H1 (cell line): ENCODE measurements around the gene ANKRD36B. TPM values are rescaled to one million over a fixed set of nuclear protein-coding genes. Genes with fewer than 3 reads are reported as not detected.
"Not testable (repeated sequence)": the region's sequence is repeated elsewhere in the genome, so short reads cannot be mapped to it uniquely, and the experiment has no call there.

ENCODE experiments used
- CTCF ChIA-PET: fragments of 300-600 bp; sonication (Branson Sonifier 250); formaldehyde crosslinking; loops from one replicate; lab custom pipeline; 2021; ENCODE audit not compliant: partially characterized antibody; lab: Charles Lee
- POLR2A ChIA-PET: fragments of 300-600 bp; sonication (Branson Sonifier 250); formaldehyde crosslinking; loops from one replicate; lab custom pipeline; 2021; ENCODE audit warnings: inconsistent platforms; ENCODE audit not compliant: partially characterized antibody; lab: Charles Lee
- DNase-seq, 2 experiments: peaks; one replicate each; pipeline versions ENCODE4 v3.0.0 to v3.0.0-alpha.2; 2010 to 2022; ENCODE audit warnings: low spot score in 2 of 2, low read depth in 1 of 2, mixed read lengths in 1 of 2
- FAIRE-seq: peaks from 2 replicates; lab custom pipeline; 2011; peaks lifted over from hg19 to GRCh38; lab: Jason Lieb, UNC
- H2AFZ ChIP-seq: 2 replicates; pipeline ENCODE4 v1.8.1; 2012; ENCODE audit warnings: low read length, inconsistent platforms
- H2AK5ac ChIP-seq: 2 replicates; pipeline ENCODE4 v1.6.1; 2013; ENCODE audit warnings: low read depth, low read length
- H2BK120ac ChIP-seq: replicated peaks from 2 replicates; pipeline ENCODE3; 2013; ENCODE audit warnings: low read depth, low read length, inconsistent platforms
- H2BK12ac ChIP-seq: 2 replicates; pipeline ENCODE4 v1.6.1; 2013; ENCODE audit warnings: low read depth, low read length
- H2BK15ac ChIP-seq: 2 replicates; pipeline ENCODE4 v1.6.1; 2013; ENCODE audit warnings: low read length
- H2BK20ac ChIP-seq: 2 replicates; pipeline ENCODE4 v1.6.1; 2013; ENCODE audit warnings: low read length
- H2BK5ac ChIP-seq: 2 replicates; pipeline ENCODE4 v1.6.1; 2013; ENCODE audit warnings: low read depth, low read length
- H3K14ac ChIP-seq: 2 replicates; pipeline ENCODE4 v1.6.1; 2013; ENCODE audit warnings: inconsistent platforms; ENCODE audit not compliant: insufficient read length
- H3K18ac ChIP-seq: 2 replicates; pipeline ENCODE4 v1.6.1; 2013; ENCODE audit warnings: low read length; ENCODE audit errors: extremely low read depth
- H3K23ac ChIP-seq: 2 replicates; pipeline ENCODE4 v1.6.1; 2013; ENCODE audit warnings: inconsistent platforms; ENCODE audit not compliant: insufficient read length
- H3K23me2 ChIP-seq: 2 replicates; pipeline ENCODE4 v1.6.1; 2013; ENCODE audit warnings: low read depth, low read length
- H3K27ac ChIP-seq: 2 replicates; pipeline ENCODE4 v1.6.1; 2011; ENCODE audit warnings: low read depth, low read length, inconsistent platforms
- H3K27me3 ChIP-seq, 4 experiments: replicated peaks in 1 of 4; 1 replicate in 1 of 4; 2 replicates in 3 of 4; pipeline versions ENCODE4 v1.6.1 to v1.8.1; 2011 to 2013; ENCODE audit warnings: low read length in 3 of 4, mild to moderate bottlenecking in 3 of 4, inconsistent platforms in 2 of 4, mixed read lengths in 2 of 4, moderate library complexity in 1 of 4; ENCODE audit not compliant: control insufficient read depth in 3 of 4, insufficient read depth in 3 of 4; ENCODE audit errors: extremely low read depth in 1 of 4
- H3K36me3 ChIP-seq, 4 experiments: 2 replicates each; pipeline versions ENCODE4 v1.6.1 to v1.8.1; 2011 to 2013; ENCODE audit warnings: mild to moderate bottlenecking in 4 of 4, low read length in 3 of 4, moderate library complexity in 2 of 4, control low read depth in 1 of 4, inconsistent platforms in 1 of 4; ENCODE audit not compliant: insufficient read depth in 4 of 4, control insufficient read depth in 2 of 4
- H3K4ac ChIP-seq: replicated peaks from 2 replicates; pipeline ENCODE3; 2013; ENCODE audit warnings: low read length, low read depth, mixed read lengths, inconsistent platforms; ENCODE audit not compliant: insufficient read length
- H3K4me1 ChIP-seq, 4 experiments: replicated peaks in 1 of 4; 1 replicate in 1 of 4; 2 replicates in 3 of 4; pipeline versions ENCODE4 v1.6.1 to v1.8.1; 2011 to 2013; ENCODE audit warnings: low read length in 3 of 4, inconsistent platforms in 2 of 4, mixed read lengths in 1 of 4; ENCODE audit not compliant: insufficient read depth in 4 of 4, control insufficient read depth in 3 of 4
- H3K4me2 ChIP-seq, 2 experiments: 2 replicates each; pipeline versions ENCODE4 v1.6.1 to v1.8.1; 2011 to 2013; ENCODE audit warnings: low read depth in 2 of 2, low read length in 2 of 2, control low read depth in 1 of 2, inconsistent platforms in 1 of 2, mild to moderate bottlenecking in 1 of 2; ENCODE audit not compliant: insufficient read depth in 1 of 2
- H3K4me3 ChIP-seq, 4 experiments: fragments of 200-600, 300-600 bp in 1 of 4; sonication (generic), shearing (Covaris generic), sonication (Bioruptor Twin) in 1 of 4; 2 replicates each; pipeline versions ENCODE4 v1.5.1 to v1.8.1; 2011 to 2016; ENCODE audit warnings: low read length in 4 of 4, low read depth in 3 of 4, control low read depth in 2 of 4, inconsistent platforms in 2 of 4, mild to moderate bottlenecking in 2 of 4, mixed read lengths in 1 of 4, moderate library complexity in 1 of 4; ENCODE audit not compliant: insufficient read depth in 2 of 4; ENCODE audit errors: extremely low read depth in 1 of 4
- H3K56ac ChIP-seq: replicated peaks from 2 replicates; pipeline ENCODE3; 2013; ENCODE audit warnings: low read depth, mild to moderate bottlenecking, mixed read lengths, low read length, inconsistent platforms; ENCODE audit not compliant: insufficient read length
- H3K79me1 ChIP-seq: 2 replicates; pipeline ENCODE4 v1.6.1; 2013; ENCODE audit warnings: low read depth, low read length, control low read depth
- H3K79me2 ChIP-seq, 2 experiments: 2 replicates each; pipeline versions ENCODE4 v1.6.1 to v1.8.1; 2012 to 2013; ENCODE audit warnings: low read length in 2 of 2, mild to moderate bottlenecking in 2 of 2, inconsistent platforms in 1 of 2; ENCODE audit not compliant: insufficient read depth in 2 of 2, control insufficient read depth in 1 of 2
- H3K9ac ChIP-seq, 4 experiments: replicated peaks in 1 of 4; 1 replicate in 1 of 4; 2 replicates in 3 of 4; pipeline versions ENCODE4 v1.6.1 to v1.8.1; 2011 to 2013; ENCODE audit warnings: low read depth in 3 of 4, low read length in 3 of 4, control low read depth in 2 of 4, mild to moderate bottlenecking in 2 of 4, moderate library complexity in 2 of 4, inconsistent platforms in 1 of 4; ENCODE audit errors: extremely low read depth in 1 of 4
- H3K9me3 ChIP-seq, 2 experiments: 2 replicates each; pipeline versions ENCODE4 v1.6.1 to v1.8.1; 2012 to 2013; ENCODE audit warnings: mild to moderate bottlenecking in 2 of 2, moderate library complexity in 2 of 2, control low read depth in 1 of 2, inconsistent platforms in 1 of 2, low read depth in 1 of 2, low read length in 1 of 2, mixed read lengths in 1 of 2; ENCODE audit not compliant: insufficient read depth in 2 of 2
- H4K20me1 ChIP-seq, 2 experiments: replicated peaks in 1 of 2; 2 replicates each; pipeline versions ENCODE3 to v1.8.1; 2011 to 2013; ENCODE audit warnings: inconsistent platforms in 2 of 2, low read length in 2 of 2, mild to moderate bottlenecking in 1 of 2; ENCODE audit not compliant: insufficient read depth in 2 of 2, control insufficient read depth in 1 of 2
- H4K5ac ChIP-seq: 2 replicates; pipeline ENCODE4 v1.6.1; 2013; ENCODE audit warnings: low read length, low read depth, mixed read lengths, inconsistent platforms; ENCODE audit not compliant: insufficient read length
- H4K8ac ChIP-seq: 2 replicates; pipeline ENCODE4 v1.8.0; 2013; ENCODE audit warnings: mild to moderate bottlenecking, moderate library complexity, low read length, inconsistent platforms; ENCODE audit not compliant: insufficient read depth; ENCODE audit errors: extremely low read depth
- H4K91ac ChIP-seq: replicated peaks from 2 replicates; pipeline ENCODE3; 2013; ENCODE audit warnings: low read length, mixed read lengths, inconsistent platforms; ENCODE audit not compliant: insufficient read length
- WGBS, 2 experiments: shearing (Covaris generic) in 1 of 2; methylation state at CpG; one replicate each; pipeline versions ENCODE4 v1.1.6 to v1.1.7; 2013 to 2015; ENCODE audit warnings: low lambda C conversion rate in 2 of 2, mixed read lengths in 2 of 2, inconsistent platforms in 1 of 2, low coverage in 1 of 2, missing lambda C conversion rate in 1 of 2; ENCODE audit not compliant: insufficient replicate concordance in 2 of 2, insufficient coverage in 1 of 2, insufficient read length in 1 of 2; ENCODE audit errors: extremely low coverage in 1 of 2, missing lambda C conversion rate in 1 of 2; 5-methylcytosine and 5-hydroxymethylcytosine counted together
- polyA plus RNA-seq, 7 experiments: library from polyadenylated mRNA; depleted of rRNA in 3 of 7; stranded (reverse) in 5 of 7; unstranded in 2 of 7; fragments of >200 nt in 5 of 7; fragments of 200-250 nt in 2 of 7; gene quantifications; 1 replicate in 5 of 7; 2 replicates in 1 of 7; 4 replicates in 1 of 7; pipeline versions ENCODE4 v1.2.1 to v1.2.3, GENCODE V29; 2011 to 2013; ENCODE audit warnings: missing spikeins in 2 of 7, mixed read lengths in 2 of 7
- total RNA-seq: library from RNA; stranded (reverse); fragmentation: NEBNext Ultra II Directional; extraction: Animal tissue kit (Norgen Biotek cat#: 25700); gene quantifications from 2 replicates; pipeline ENCODE4 v1.2.1, GENCODE V29; 2021

The ANKRD36B gene
- total and polyA plus RNA-seq, 2 of the 8 experiments (the other 6 are each of a cell fraction or from before 2014, with no cell fraction given) = 2.4 to 8.5 TPM

- not testable (repeated sequence) for H3K79me2 ChIP-seq, DNase-seq, H3K56ac ChIP-seq, H2BK20ac ChIP-seq, H3K23ac ChIP-seq, H3K4me2 ChIP-seq, H4K5ac ChIP-seq, H3K27ac ChIP-seq, H3K23me2 ChIP-seq, H3K4me1 ChIP-seq, H4K20me1 ChIP-seq, H3K79me1 ChIP-seq, H2BK5ac ChIP-seq, H4K91ac ChIP-seq, FAIRE-seq, H3K27me3 ChIP-seq, H3K14ac ChIP-seq, H4K8ac ChIP-seq, H2BK12ac ChIP-seq, H2BK15ac ChIP-seq, H2AK5ac ChIP-seq, H3K9me3 ChIP-seq, H3K18ac ChIP-seq, H3K9ac ChIP-seq, H3K36me3 ChIP-seq, H2BK120ac ChIP-seq, H2AFZ ChIP-seq, H3K4ac ChIP-seq, H3K4me3 ChIP-seq
- ChIA-PET CTCF (interaction anchor here (1.1 kb wide), 2 partner anchors 39 to 114 kb away, joined by 3 to 5 read pairs; no protein-coding TSS in a partner anchor), POLR2A (interaction anchor here (2.0 kb wide), 1 partner anchor 20 kb away, joined by 6 read pairs; the partner anchor contains the start of gene COX5B)
- WGBS, 2 experiments = 87% methylated on average over 8 of the region's 8 CpGs; no CpG with 5 or more reads in 1 of the 2 experiments
These were observed 36.4 kb upstream of the ANKRD36B start for GRCh38 chr2:97626049-97626430.
